ENCODE results near the gene TLNRD1.

TLNRD1 gene

GRCh38 chr15:81037952-81038743, 37.4 kb downstream of the TLNRD1 start:
- H3K27ac ChIP-seq (replicated peaks), result no peak overlapping the region
- no peak overlapping the region for H3K4me3 ChIP-seq (replicated peaks; ENCODE audit: insufficient read depth, low read length)
- H3K27me3 ChIP-seq (ENCODE audit: insufficient read depth, poor library complexity, severe bottlenecking), result no peaks in the 10 kb centered on the region
- DNase-seq (ENCODE audit: low read depth in 1 of 2, low spot score in 1 of 2), result no peak
- TF ChIP-seq, protein P1, sequence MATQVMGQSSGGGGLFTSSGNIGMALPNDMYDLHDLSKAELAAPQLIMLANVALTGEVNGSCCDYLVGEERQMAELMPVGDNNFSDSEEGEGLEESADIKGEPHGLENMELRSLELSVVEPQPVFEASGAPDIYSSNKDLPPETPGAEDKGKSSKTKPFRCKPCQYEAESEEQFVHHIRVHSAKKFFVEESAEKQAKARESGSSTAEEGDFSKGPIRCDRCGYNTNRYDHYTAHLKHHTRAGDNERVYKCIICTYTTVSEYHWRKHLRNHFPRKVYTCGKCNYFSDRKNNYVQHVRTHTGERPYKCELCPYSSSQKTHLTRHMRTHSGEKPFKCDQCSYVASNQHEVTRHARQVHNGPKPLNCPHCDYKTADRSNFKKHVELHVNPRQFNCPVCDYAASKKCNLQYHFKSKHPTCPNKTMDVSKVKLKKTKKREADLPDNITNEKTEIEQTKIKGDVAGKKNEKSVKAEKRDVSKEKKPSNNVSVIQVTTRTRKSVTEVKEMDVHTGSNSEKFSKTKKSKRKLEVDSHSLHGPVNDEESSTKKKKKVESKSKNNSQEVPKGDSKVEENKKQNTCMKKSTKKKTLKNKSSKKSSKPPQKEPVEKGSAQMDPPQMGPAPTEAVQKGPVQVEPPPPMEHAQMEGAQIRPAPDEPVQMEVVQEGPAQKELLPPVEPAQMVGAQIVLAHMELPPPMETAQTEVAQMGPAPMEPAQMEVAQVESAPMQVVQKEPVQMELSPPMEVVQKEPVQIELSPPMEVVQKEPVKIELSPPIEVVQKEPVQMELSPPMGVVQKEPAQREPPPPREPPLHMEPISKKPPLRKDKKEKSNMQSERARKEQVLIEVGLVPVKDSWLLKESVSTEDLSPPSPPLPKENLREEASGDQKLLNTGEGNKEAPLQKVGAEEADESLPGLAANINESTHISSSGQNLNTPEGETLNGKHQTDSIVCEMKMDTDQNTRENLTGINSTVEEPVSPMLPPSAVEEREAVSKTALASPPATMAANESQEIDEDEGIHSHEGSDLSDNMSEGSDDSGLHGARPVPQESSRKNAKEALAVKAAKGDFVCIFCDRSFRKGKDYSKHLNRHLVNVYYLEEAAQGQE (IDR thresholded peaks at IDR 0.05; ENCODE audit: insufficient replicate concordance, low read depth), result no peak
- no peak for TF ChIP-seq GABPA (IDR thresholded peaks at IDR 0.05; ENCODE audit: low read depth)
- TF ChIP-seq CTCF (IDR thresholded peaks at IDR 0.05; ENCODE audit: insufficient read depth, low read length), result no peak
- TF ChIP-seq SPI1 (IDR thresholded peaks at IDR 0.05; ENCODE audit: borderline replicate concordance, low read depth), result no peak
- TF ChIP-seq POLR2AphosphoS5 (IDR thresholded peaks at IDR 0.05; ENCODE audit: low read depth), result no peak

DNA sequence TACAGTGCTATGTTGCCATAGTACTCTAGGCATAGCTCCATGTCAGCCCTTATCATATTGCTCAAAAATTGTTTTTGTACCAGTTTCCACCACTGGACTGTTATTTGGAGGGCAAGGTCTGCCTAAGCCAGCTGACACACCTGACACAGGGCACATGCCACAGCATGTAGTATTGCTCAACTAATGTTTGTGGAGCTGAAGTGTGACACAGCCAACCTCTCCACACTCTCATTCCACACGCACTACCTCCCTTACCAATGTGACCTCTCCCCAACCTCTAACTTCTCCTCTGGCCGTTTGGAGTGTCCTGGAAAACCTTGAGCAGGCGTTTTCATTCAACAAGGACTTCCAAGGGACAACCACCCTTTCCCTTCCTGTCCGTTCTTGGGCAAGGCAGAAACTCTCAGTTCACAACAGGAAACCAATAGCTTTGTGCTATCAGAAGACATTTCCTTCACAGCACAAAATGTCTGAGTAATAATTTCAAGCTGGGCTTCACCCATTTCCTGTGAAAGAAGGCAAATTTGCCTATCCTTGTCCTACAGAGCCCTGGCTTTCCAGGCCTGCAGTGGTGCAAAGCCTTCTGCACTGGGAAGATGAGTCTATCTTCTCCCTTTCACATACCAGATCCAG, 38.4 kb downstream of the TLNRD1 start:
- TF ChIP-seq GABPA (IDR thresholded peaks at IDR 0.05; ENCODE audit: low read depth), result no peak
- TF ChIP-seq SPI1 (IDR thresholded peaks at IDR 0.05; ENCODE audit: borderline replicate concordance, low read depth), result no peak
- TF ChIP-seq, protein P1 (IDR thresholded peaks at IDR 0.05; ENCODE audit: insufficient replicate concordance, low read depth), result no peak
- no peak for TF ChIP-seq CTCF (IDR thresholded peaks at IDR 0.05; ENCODE audit: insufficient read depth, low read length)
- no peak for TF ChIP-seq POLR2AphosphoS5 (IDR thresholded peaks at IDR 0.05; ENCODE audit: low read depth)
- no peak overlapping the region for H3K27ac ChIP-seq (replicated peaks)
- DNase-seq (ENCODE audit: low read depth in 1 of 2, low spot score in 1 of 2), result no peak

DNA sequence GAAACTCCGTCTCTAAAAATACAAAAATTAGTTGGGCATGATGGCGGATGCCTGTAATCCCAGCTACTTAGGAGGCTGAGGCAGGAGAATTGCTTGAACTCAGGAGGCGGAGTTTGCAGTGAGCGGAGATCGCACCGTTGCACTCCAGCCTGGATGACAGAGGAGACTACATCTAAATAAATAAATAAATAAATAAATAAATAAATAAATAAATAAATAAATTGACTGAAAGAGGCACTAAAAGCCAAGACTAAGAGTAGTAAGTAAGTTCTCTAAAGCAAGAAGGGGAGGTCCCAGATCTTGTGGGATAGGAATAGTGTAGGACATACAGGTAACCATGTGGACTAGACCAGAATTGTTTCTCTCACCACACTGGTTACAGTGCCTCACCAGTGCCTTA, 40.0 kb downstream of the TLNRD1 start:
- no peaks in the 10 kb centered on the region for H3K27me3 ChIP-seq (ENCODE audit: insufficient read depth, poor library complexity, severe bottlenecking)
- no peak overlapping the region for H3K4me3 ChIP-seq (replicated peaks; ENCODE audit: insufficient read depth, low read length)
- TF ChIP-seq, protein P1 (IDR thresholded peaks at IDR 0.05; ENCODE audit: insufficient replicate concordance, low read depth), result no peak
- no peak for TF ChIP-seq SPI1 (IDR thresholded peaks at IDR 0.05; ENCODE audit: borderline replicate concordance, low read depth)
- no peak for TF ChIP-seq CTCF (IDR thresholded peaks at IDR 0.05; ENCODE audit: insufficient read depth, low read length)
- TF ChIP-seq GABPA (IDR thresholded peaks at IDR 0.05; ENCODE audit: low read depth), result no peak
- TF ChIP-seq POLR2AphosphoS5 (IDR thresholded peaks at IDR 0.05; ENCODE audit: low read depth), result no peak
- no peak overlapping the region for H3K27ac ChIP-seq (replicated peaks)
- no peak for DNase-seq (ENCODE audit: low read depth in 1 of 2, low spot score in 1 of 2)

More for the DNA sequence above, 38.4 kb downstream of the TLNRD1 start:
- no peak overlapping the region for H3K4me3 ChIP-seq (replicated peaks; ENCODE audit: insufficient read depth, low read length)
- no peaks in the 10 kb centered on the region for H3K27me3 ChIP-seq (ENCODE audit: insufficient read depth, poor library complexity, severe bottlenecking)
